ENCODE data around the gene RICTOR.

DNA sequence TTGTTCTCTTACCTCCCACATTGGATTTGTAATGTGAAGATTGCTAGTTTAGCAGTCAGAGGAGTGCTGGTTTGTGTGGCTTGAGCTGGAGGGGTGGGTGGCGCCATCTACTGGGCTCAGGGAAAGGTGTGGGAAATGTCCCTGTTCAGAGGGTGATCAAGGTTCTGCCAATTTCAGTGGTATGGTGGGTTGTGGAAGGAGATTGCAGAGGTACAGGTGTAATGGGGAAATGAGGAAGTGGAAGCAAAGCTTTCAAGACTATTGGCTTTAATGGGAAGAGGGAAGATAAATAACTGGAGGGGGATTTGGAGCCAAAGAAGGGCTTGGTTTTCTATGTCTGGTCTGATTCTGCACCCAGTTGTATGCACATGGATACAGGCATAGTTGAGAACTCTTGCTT, 152.0 kb downstream of the RICTOR start:
- TF ChIP-seq POLR2A (IDR thresholded peaks at IDR 0.05): no peak
- TF ChIP-seq, protein P1, sequence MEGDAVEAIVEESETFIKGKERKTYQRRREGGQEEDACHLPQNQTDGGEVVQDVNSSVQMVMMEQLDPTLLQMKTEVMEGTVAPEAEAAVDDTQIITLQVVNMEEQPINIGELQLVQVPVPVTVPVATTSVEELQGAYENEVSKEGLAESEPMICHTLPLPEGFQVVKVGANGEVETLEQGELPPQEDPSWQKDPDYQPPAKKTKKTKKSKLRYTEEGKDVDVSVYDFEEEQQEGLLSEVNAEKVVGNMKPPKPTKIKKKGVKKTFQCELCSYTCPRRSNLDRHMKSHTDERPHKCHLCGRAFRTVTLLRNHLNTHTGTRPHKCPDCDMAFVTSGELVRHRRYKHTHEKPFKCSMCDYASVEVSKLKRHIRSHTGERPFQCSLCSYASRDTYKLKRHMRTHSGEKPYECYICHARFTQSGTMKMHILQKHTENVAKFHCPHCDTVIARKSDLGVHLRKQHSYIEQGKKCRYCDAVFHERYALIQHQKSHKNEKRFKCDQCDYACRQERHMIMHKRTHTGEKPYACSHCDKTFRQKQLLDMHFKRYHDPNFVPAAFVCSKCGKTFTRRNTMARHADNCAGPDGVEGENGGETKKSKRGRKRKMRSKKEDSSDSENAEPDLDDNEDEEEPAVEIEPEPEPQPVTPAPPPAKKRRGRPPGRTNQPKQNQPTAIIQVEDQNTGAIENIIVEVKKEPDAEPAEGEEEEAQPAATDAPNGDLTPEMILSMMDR (IDR thresholded peaks at IDR 0.05): peak in 5 of 6 experiments; percentile 37 to 80 (median 60)
